K562 (cell line): Measurements from ENCODE around the gene PGM5. TPM values are rescaled to one million over a fixed set of nuclear protein-coding genes. Genes with fewer than 3 reads are reported as not detected.

ENCODE experiments used
- ATAC-seq: fragments of 200-7000 bp; cut with Tn5 transposase; 3 replicates; pipeline ENCODE4 v1.9.1; 2020; ENCODE audit warnings: moderate library complexity
- BruUV-seq: library from RNA; stranded (reverse); fragments of 400-500 nt; replicated peaks from 2 replicates; lab custom pipeline; 2021; lab: Mats Ljungman, UMichigan
- CTCF ChIA-PET: fragments of 300-600 bp; formaldehyde crosslinking; extraction: SDS; loops from one replicate; lab custom pipeline; 2021; ENCODE audit warnings: low intra/inter-chr PET ratio; lab: Yijun Ruan, JAX
- POLR2A ChIA-PET: fragments of 300-600, 350-650 bp; sonication (Branson Sonifier 250); formaldehyde crosslinking; extraction: SDS; loops from one replicate; lab custom pipeline; 2021; ENCODE audit warnings: antibody characterized with exemption, inconsistent platforms; lab: Yijun Ruan, JAX
- DNase-seq, 4 experiments: peaks; one replicate each; pipeline versions ENCODE4 v3.0.0 to v3.0.0-alpha.2; 2011 to 2018; ENCODE audit warnings: low spot score in 3 of 4, mixed read lengths in 3 of 4; ENCODE audit errors: extremely low read depth in 1 of 4
- FAIRE-seq: peaks from 2 replicates; lab custom pipeline; 2011; peaks lifted over from hg19 to GRCh38; lab: Jason Lieb, UNC
- H2AFZ ChIP-seq: 2 replicates; pipeline ENCODE4 v1.6.0; 2011; ENCODE audit warnings: low read depth, low read length, control low read depth, inconsistent platforms
- H3K27ac ChIP-seq: fragments of 200-600 bp; 3 replicates; pipeline ENCODE4 v1.8.0; 2011; ENCODE audit warnings: low read depth, mild to moderate bottlenecking, control low read depth, inconsistent platforms, low read length, moderate library complexity, mixed read lengths; ENCODE audit errors: extremely low read depth
- H3K27me3 ChIP-seq, 2 experiments: fragments of 300-600 bp in 1 of 2; 2 replicates in 1 of 2; 3 replicates in 1 of 2; pipeline versions ENCODE4 v1.6.0 to v1.8.0; 2011; ENCODE audit warnings: inconsistent platforms in 2 of 2, low read length in 2 of 2, mild to moderate bottlenecking in 1 of 2, mixed read lengths in 1 of 2, moderate library complexity in 1 of 2; ENCODE audit not compliant: control insufficient read depth in 2 of 2, insufficient read depth in 2 of 2
- H3K36me3 ChIP-seq: fragments of 300-600 bp; 3 replicates; pipeline ENCODE4 v1.8.0; 2011; ENCODE audit warnings: mild to moderate bottlenecking, low read length, inconsistent platforms; ENCODE audit not compliant: control insufficient read depth, insufficient read depth
- H3K4me1 ChIP-seq, 2 experiments: fragments of 200-600 bp in 1 of 2; replicated peaks in 1 of 2; 2 replicates in 1 of 2; 3 replicates in 1 of 2; pipeline versions ENCODE4 v1.5.1 to v1.8.0; 2011; ENCODE audit warnings: inconsistent platforms in 2 of 2, low read length in 2 of 2, mild to moderate bottlenecking in 1 of 2, mixed read lengths in 1 of 2, moderate library complexity in 1 of 2; ENCODE audit not compliant: control insufficient read depth in 2 of 2, insufficient read depth in 2 of 2
- H3K4me2 ChIP-seq: 2 replicates; pipeline ENCODE4 v1.6.1; 2011; ENCODE audit warnings: low read length, control low read depth, inconsistent platforms, mixed read lengths; ENCODE audit not compliant: insufficient read depth
- H3K4me3 ChIP-seq: fragments of 200-600 bp; sonication (generic), shearing (Covaris generic); 2 replicates; pipeline ENCODE4 v1.5.1; 2016; ENCODE audit warnings: control low read depth, inconsistent platforms
- H3K79me2 ChIP-seq: fragments of 200-600 bp; 3 replicates; pipeline ENCODE4 v1.8.0; 2011; ENCODE audit warnings: low read length, inconsistent platforms; ENCODE audit not compliant: control insufficient read depth, insufficient read depth
- H3K9ac ChIP-seq, 2 experiments: 2 replicates each; pipeline versions ENCODE4 v1.6.0 to v1.6.1; 2011; ENCODE audit warnings: low read depth in 2 of 2, low read length in 2 of 2, control low read depth in 1 of 2, inconsistent platforms in 1 of 2, mild to moderate bottlenecking in 1 of 2, mixed read lengths in 1 of 2; ENCODE audit not compliant: insufficient read depth in 1 of 2
- H3K9me1 ChIP-seq: one replicate; pipeline ENCODE4 v1.6.0; 2011; ENCODE audit warnings: inconsistent platforms, mild to moderate bottlenecking, low read length, moderate library complexity; ENCODE audit not compliant: control insufficient read depth, insufficient read depth
- H3K9me3 ChIP-seq: replicated peaks from 2 replicates; pipeline ENCODE4 v1.5.1; 2011; ENCODE audit warnings: low read depth, low read length, inconsistent platforms; ENCODE audit not compliant: control insufficient read depth, insufficient read depth
- H4K20me1 ChIP-seq: replicated peaks from 2 replicates; pipeline ENCODE4 v1.6.1; 2011; ENCODE audit warnings: low read length, inconsistent platforms, mixed read lengths; ENCODE audit not compliant: control insufficient read depth, insufficient read depth
- CEBPG ChIP-seq, 3 experiments: fragments of 200-800 bp in 1 of 3; sonication (Bioruptor generic) in 1 of 3; sonication (generic) in 1 of 3; formaldehyde crosslinking in 1 of 3; IDR thresholded peaks in 2 of 3; conservative IDR thresholded peaks in 1 of 3; 2 replicates each; pipeline versions ENCODE4 v1.6.1 to v1.8.0; 2016 to 2022; ENCODE audit warnings: missing compliant biosample characterization in 2 of 3, missing genetic modification characterization in 2 of 3, mild to moderate bottlenecking in 1 of 3, missing genetic modification reagents in 1 of 3
- KDM1A ChIP-seq, 2 experiments: fragments of 450-650 bp; IDR thresholded peaks; 2 replicates each; pipeline ENCODE4 v1.6.1; 2016; ENCODE audit warnings: mild to moderate bottlenecking in 2 of 2
- NONO ChIP-seq, 2 experiments: fragments of 200-400 bp in 1 of 2; fragments of 450-650 bp in 1 of 2; formaldehyde crosslinking in 1 of 2; IDR thresholded peaks; 2 replicates each; pipeline ENCODE4 v1.6.1; 2017; ENCODE audit warnings: low read depth in 2 of 2, mild to moderate bottlenecking in 2 of 2, moderate library complexity in 2 of 2, low read length in 1 of 2
- SMAD4 ChIP-seq: fragments of 250-450 bp; sonication (Bioruptor Pico); conservative IDR thresholded peaks from 2 replicates; pipeline ENCODE4 v1.8.0; 2021; ENCODE audit warnings: inconsistent platforms, mild to moderate bottlenecking, moderate library complexity
- ZNF778 ChIP-seq: fragments of 450-650 bp; formaldehyde crosslinking; IDR thresholded peaks from 2 replicates; pipeline ENCODE4 v1.4.0; 2020; ENCODE audit warnings: mild to moderate bottlenecking, moderate library complexity
- WGBS: fragments of 100-300 bp; shearing (Covaris generic); methylation state at CpG from one replicate; pipeline ENCODE4 v1.1.6; 2016; ENCODE audit warnings: low coverage, mixed read lengths; ENCODE audit not compliant: insufficient coverage; ENCODE audit errors: missing lambda C conversion rate; 5-methylcytosine and 5-hydroxymethylcytosine counted together
- in situ Hi-C: fragments of 300-500 bp; cut with MboI; formaldehyde crosslinking; loops from 4 replicates; pipeline ENCODE4 v1.15.0; 2018; ENCODE audit warnings: inconsistent platforms, mixed read lengths
- intact Hi-C: fragments of 100-400 bp; cut with micrococcal nuclease; formaldehyde crosslinking; loops from 2 replicates; pipeline ENCODE4 v1.14.2; 2022
- polyA plus RNA-seq, 8 experiments: library from polyadenylated mRNA; depleted of rRNA in 4 of 8; stranded (reverse) in 5 of 8; unstranded in 3 of 8; fragments of >200 nt; fragmentation: Nextera tagmentation in 2 of 8; fragmentation: Illumina TruSeq in 1 of 8; extraction: Ambion mirVana in 2 of 8; extraction: Trizol in 1 of 8; gene quantifications; 2 replicates each; pipeline versions ENCODE4 v1.2.1 to v1.2.3, GENCODE V29; 2011 to 2014; ENCODE audit warnings: inconsistent platforms in 1 of 8, missing spikeins in 1 of 8
- total RNA-seq, 7 experiments: library from RNA; depleted of rRNA in 6 of 7; stranded (reverse); fragments of >200 nt in 6 of 7; fragmentation: Illumina TruSeq in 2 of 7; extraction: Trizol in 2 of 7; gene quantifications; 2 replicates each; pipeline versions ENCODE4 v1.2.1 to v1.2.3, GENCODE V29; 2011 to 2021; ENCODE audit warnings: low replicate concordance in 1 of 7
- TF ChIP-seq, protein P1 (sequence below), 3 experiments: fragments of 200-800 bp in 1 of 3; fragments of 250-450 bp in 1 of 3; fragments of 450-650 bp in 1 of 3; sonication (Bioruptor Pico) in 1 of 3; sonication (Bioruptor generic) in 1 of 3; formaldehyde crosslinking in 1 of 3; IDR thresholded peaks; 2 replicates each; pipeline versions ENCODE4 v1.6.1 to v1.8.0; 2016 to 2022; ENCODE audit warnings: mild to moderate bottlenecking in 2 of 3, missing genetic modification characterization in 2 of 3, missing compliant biosample characterization in 1 of 3, moderate library complexity in 1 of 3

Gene PGM5
- total and polyA plus RNA-seq, 9 of the 15 experiments (the other 6 are each of a cell fraction or from before 2014, with no cell fraction given), result 0.03 to 0.24 (median 0.15) TPM; not detected in 1

DNA sequence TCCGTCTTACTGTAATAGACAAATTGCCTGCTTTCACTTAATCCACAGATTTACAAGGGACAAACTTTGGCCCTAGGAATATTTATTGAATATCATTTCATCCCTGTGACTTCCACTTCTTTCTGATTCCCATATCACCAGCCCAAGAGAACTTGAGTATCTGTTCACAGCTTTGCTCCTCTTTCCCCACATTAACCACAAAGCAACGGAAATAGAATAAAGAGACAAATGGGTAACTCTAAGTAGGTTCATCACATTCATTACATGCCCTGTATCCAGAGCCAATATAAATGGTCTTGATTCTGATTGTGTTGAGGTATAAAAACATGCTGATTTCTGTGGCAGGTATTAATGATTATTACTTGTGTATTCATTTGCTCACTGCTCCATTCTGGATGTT, 142.4 kb downstream of the PGM5 start (continued):
- TF ChIP-seq NONO (IDR thresholded peaks at IDR 0.05; ENCODE audit: low read depth in 2 of 2, low read length in 1 of 2) (no peak), SMAD4 (CRISPR knock-in tag) (no peak), ZNF778 (CRISPR knock-in tag) (no peak)
- TF ChIP-seq, protein P1, sequence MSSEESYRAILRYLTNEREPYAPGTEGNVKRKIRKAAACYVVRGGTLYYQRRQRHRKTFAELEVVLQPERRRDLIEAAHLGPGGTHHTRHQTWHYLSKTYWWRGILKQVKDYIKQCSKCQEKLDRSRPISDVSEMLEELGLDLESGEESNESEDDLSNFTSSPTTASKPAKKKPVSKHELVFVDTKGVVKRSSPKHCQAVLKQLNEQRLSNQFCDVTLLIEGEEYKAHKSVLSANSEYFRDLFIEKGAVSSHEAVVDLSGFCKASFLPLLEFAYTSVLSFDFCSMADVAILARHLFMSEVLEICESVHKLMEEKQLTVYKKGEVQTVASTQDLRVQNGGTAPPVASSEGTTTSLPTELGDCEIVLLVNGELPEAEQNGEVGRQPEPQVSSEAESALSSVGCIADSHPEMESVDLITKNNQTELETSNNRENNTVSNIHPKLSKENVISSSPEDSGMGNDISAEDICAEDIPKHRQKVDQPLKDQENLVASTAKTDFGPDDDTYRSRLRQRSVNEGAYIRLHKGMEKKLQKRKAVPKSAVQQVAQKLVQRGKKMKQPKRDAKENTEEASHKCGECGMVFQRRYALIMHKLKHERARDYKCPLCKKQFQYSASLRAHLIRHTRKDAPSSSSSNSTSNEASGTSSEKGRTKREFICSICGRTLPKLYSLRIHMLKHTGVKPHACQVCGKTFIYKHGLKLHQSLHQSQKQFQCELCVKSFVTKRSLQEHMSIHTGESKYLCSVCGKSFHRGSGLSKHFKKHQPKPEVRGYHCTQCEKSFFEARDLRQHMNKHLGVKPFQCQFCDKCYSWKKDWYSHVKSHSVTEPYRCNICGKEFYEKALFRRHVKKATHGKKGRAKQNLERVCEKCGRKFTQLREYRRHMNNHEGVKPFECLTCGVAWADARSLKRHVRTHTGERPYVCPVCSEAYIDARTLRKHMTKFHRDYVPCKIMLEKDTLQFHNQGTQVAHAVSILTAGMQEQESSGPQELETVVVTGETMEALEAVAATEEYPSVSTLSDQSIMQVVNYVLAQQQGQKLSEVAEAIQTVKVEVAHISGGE (CRISPR knock-in tag; IDR thresholded peaks at IDR 0.05), result no peak

DNA sequence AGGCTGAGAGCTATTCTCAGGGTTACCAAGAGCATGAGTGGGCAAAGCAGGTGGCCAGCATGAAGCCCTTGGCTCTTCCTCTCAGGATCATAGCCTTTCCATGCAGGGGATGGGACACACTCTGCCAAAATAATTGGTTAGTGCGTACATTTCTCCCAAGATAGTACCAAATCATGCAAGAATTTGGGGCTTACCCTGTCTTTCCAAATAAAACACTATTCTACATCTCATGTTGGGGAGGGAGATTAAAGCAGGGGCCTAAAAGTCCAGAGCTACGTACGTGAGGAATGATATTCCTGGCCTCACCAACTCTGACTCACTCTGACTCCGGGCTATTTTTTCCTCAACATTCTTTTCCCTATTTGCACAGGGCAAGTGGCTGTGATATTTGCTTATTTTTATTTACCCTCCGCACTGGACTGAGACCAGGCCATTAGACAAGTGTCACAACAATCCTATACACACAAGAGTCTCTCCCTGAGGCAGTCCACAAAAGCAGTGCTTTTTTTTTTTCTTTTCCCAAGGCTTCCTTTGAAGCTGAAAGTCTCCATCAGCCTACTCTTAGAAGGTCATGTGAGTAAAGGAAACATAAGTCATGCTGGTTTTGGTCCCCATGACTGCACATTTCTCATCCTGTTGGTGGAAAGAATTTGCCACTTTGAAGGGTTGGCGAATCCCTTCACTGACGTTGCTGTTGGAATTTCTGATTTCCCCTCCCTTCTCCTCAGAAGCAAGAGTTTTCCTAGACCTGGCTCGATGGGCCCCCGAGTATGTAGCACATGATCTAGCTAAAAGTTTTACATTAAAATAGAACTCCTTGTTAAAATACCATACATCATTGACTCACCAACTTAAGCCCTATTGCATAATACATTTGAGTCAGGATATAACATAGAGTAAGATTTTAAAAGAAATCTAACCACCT, 144.3 kb downstream of the PGM5 start:
- no peak for ATAC-seq
- Histone ChIP-seq H4K20me1 (no peaks in the 10 kb centered on the region), H3K9me1 (no peaks in the 10 kb centered on the region), H3K9ac (no peak overlapping the region), H3K4me3 (no peak overlapping the region), H3K9me3 (no peaks in the 10 kb centered on the region), H3K27ac (no peak overlapping the region), H2AFZ (no peak overlapping the region), H3K27me3 (no peaks in the 10 kb centered on the region; a peak in 1 of 5 replicates), H3K79me2 (no peaks in the 10 kb centered on the region), H3K4me2 (no peak overlapping the region), H3K4me1 (no peaks in the 10 kb centered on the region), H3K36me3 (no peaks in the 10 kb centered on the region)
- WGBS, result 3% methylated on average over 9 of the region's 9 CpGs
- POLR2A ChIA-PET, result no interaction called here
- intact Hi-C loops, result no loop called here
- no peak for DNase-seq
- CTCF ChIA-PET, result no interaction called here
- no TSS peak for BruUV-seq
- in situ Hi-C loops, result no loop called here
- FAIRE-seq, result no peak
- TF ChIP-seq CEBPG (CRISPR knock-in tag; IDR thresholded peaks at IDR 0.05) (no peak), CEBPG (tag; conservative IDR thresholded peaks at IDR 0.05 in 1 of 2, IDR thresholded peaks at IDR 0.05 in 1 of 2) (peak in 1 of 2 experiments; percentile 47; a peak in 2 of 4 replicates), KDM1A (IDR thresholded peaks at IDR 0.05) (no peak)
